ENCODE measurements around the gene CCDC97.

- no peak for TF ChIP-seq POLR2A (IDR thresholded peaks at IDR 0.05)
- no peak for TF ChIP-seq CTCF (IDR thresholded peaks at IDR 0.05)
These were observed 1.1 kb downstream of the CCDC97 start for GRCh38 chr19:41311072-41311471.

Data from sigmoid colon (tissue), 3 donors.